Islet of Langerhans (tissue), 1 donor: ENCODE measurements around the gene UTS2R.

Source experiments
- FAIRE-seq: peaks from one replicate; lab custom pipeline; 2011; peaks lifted over from hg19 to GRCh38; lab: Jason Lieb, UNC

Gene UTS2R

GRCh38 chr17:82371333-82372248, at the start of gene UTS2R:
Gene UTS2R, plus strand, starts transcription at chr17:82371765. Its CDS starts 2,560 bp downstream, at chr17:82374325.
- FAIRE-seq: no peak

DNA sequence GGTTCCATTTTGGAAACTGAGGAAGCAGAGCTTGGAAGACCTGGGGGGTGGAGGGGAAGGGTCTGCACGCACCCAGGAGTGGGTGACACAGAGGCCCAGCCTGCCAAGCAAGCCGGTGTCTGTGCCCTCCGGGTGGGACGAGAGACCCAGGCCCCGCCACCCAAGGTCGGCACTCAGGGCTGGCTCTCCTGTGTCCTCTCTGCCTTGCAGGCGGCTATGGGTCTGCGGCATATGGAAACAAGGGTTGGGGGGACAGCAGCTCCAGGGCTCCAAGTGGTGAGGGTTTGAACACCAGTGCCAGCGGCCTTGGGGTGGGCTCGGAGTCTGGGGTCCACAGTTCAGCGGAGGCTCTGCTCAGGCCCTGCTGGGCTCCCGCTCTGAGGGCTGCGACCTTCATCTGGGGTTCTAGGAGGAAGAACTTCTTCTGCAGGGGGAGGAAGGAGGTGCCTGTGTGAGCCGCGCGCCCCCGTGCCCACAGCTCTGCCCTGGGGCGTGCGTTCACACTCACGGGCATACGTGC, 49.6 kb upstream of the UTS2R start:
- FAIRE-seq: no peak

- no peak for FAIRE-seq
Observed at GRCh38 chr17:82322526-82323453, 48.8 kb upstream of the UTS2R start.

- FAIRE-seq: no peak
Observed at GRCh38 chr17:82323514-82324234, 47.9 kb upstream of the UTS2R start.

GRCh38 chr17:82324566-82325285, 46.8 kb upstream of the UTS2R start:
- FAIRE-seq: no peak

DNA sequence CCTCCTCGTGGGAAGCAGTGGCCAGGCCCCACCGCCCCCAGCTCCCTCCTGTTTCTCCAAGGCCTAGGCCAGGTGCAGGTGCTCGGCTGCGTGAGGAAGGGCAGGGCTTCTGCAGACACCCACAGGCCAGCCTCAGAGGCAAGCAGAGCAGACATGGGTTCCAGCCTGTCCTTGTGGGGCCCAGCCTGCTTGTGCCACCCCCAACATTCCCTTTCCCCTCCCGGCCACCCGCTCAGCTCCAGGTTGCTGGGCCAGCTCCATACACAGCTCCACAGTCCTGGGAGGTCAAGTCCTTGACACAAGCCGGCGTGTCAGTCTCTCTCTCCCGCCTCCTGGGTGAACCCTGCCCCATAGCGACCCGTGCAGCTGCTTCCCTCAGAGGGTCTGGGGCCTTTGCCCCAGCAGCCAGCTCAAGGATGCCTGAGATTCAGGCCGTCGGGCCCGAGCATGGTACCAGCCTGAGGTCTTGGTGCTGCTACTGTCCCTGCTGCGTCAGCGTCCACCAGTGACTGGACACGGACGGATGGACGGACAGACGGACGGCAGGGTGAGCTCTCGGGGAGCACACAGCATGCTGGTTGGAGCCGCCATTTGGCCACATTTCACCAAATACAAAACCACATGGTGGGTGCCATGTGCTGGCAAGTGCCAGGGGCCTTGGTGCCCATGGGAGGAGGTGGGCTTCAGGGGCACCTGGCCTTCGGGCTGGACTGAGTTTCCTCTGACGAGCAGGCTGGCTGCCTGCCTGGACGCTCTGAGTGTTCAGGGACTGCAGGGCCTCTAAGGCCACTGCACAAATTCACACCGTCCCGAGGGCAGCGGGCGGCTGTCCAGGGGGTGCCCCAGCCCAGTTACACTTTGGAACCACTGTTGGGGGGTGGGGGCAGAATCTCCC, 46.0 kb upstream of the UTS2R start:
- FAIRE-seq: no peak

DNA sequence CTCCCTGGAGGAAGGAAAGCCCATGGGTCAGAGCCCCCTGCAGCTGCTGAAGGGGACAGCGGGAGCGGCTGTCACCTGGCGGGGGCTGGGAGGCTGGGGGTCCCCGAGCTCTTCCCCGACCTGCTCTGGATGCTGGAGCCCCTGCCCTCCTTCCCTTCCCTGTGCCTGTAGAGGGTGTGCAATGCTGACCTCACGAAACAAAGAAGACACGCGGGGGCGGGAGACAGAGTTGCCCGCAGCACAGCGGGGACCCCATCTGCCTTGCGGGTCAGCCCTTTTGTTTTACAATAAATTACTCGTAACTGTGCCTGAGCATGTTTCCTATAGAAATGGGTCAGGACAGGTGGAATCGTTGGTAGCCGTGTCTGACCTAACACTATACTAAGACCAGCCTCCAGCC, 44.3 kb upstream of the UTS2R start:
- FAIRE-seq: no peak

- FAIRE-seq: no peak
Observed at GRCh38 chr17:82327757-82328140, 43.8 kb upstream of the UTS2R start.

- no peak for FAIRE-seq
Observed at GRCh38 chr17:82328141-82328993, 43.2 kb upstream of the UTS2R start.

GRCh38 chr17:82328994-82329507, 42.5 kb upstream of the UTS2R start:
- no peak for FAIRE-seq

GRCh38 chr17:82329683-82330321, 41.8 kb upstream of the UTS2R start:
- FAIRE-seq: no peak

DNA sequence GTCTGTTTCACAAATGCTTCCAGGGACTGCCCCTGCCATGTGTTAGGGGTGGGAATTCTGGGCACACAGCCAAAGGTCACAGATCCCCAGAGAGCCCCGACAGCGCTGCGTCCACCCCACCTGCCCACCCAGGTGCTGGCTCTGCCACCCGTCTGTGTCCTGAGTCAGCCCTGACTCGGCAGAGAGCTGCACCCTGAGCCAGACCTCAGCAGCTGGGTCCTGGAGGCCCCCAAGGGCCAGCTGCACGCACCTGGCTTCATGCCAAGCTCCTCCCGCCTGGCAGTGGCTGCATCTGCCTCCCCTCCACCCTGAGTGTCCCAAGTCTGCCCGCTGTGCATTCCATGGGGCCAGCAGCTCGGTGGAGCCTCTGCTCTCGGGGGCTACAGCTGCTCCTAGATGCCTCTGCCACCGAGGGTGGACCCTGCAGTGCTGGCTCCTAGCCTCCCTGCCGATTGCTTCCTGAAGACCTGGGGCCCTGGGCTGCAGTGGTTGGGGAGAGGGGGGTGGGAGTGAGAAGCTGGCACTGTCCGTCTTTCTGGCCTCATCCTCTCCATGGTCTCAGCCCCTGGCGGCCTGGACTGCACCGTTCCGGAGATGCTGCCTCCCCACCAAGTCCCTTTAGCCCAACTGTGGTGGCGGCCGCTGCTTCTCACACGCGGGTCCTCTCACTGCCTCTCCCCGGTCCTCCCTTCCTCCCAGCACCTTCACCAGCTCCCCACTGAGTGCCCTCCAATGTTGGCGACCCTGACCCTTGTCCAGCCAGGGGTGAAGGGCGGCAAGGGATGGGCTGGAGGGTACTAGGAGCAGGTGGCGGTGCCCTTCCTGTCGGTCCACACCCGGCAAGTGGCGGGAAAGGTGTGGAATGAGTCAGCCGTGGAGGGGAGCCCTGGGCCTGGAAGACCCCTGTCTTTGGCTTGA, 41.0 kb upstream of the UTS2R start:
- no peak for FAIRE-seq

DNA sequence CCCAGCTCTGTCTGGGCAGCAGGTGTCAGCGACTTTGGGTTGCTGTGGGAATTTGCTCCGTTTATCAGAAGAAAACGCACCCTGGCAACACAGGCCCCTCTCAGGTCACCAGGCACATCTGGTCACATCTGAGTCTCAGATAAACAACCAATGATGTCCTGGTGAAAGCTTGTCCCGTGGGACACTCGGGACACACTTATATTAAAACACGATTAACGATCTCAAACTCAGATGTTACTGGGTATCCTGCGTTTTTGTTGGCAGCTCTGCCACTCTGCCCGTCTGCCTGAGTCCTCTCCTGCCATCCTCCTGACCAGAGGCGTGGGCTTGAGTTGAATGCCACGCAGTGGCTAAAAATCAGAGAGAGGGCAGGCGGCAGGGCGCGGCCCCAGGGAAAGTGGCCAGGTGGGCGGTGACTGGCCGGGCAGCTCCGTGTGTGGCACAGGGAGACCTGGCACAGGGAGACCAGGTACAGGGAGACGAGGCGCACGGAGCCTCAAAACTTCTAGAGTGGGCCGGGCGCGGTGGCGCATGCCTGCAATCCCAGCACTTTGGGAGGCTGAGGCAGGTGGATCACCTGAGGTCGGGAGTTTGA, 40.1 kb upstream of the UTS2R start:
- no peak for FAIRE-seq

- FAIRE-seq: no peak
Observed at GRCh38 chr17:82332669-82333278, 38.8 kb upstream of the UTS2R start.

- FAIRE-seq: no peak
Observed at GRCh38 chr17:82333279-82334171, 38.0 kb upstream of the UTS2R start, which contains the start of gene SECTM1. Gene SECTM1, minus strand, starts transcription at chr17:82333766. Its CDS starts 6,526 bp downstream, at chr17:82327240.
